ENCODE data around the gene ACTL8. TPM values are rescaled to one million over a fixed set of nuclear protein-coding genes. Genes with fewer than 3 reads are reported as not detected.

Gene ACTL8
- total and polyA plus RNA-seq, 11 donors = not detected

- no peak for ATAC-seq
- Histone ChIP-seq H3K27me3 (peaks cover 0 to 41% (median 2%) of the 10 kb centered on the region in 9 donors), H3K27ac (no peak overlapping the region), H3K9me3 (no peaks in the 10 kb centered on the region), H3K36me3 (no peaks in the 10 kb centered on the region), H3K4me1 (peaks cover 0 to 12% (median 0%) of the 10 kb centered on the region in 12 donors), H3K4me3 (no peak overlapping the region)
- intact Hi-C loops (cut with DNase I) = no loop called here
- peak in 1 of 5 donors; percentile 13 for DNase-seq
- TF ChIP-seq CTCF (IDR thresholded peaks at IDR 0.05) (no peak), POLR2A (IDR thresholded peaks at IDR 0.05) (no peak)
Observed at GRCh38 chr1:17739050-17739449, 16.1 kb upstream of the ACTL8 start.

- intact Hi-C loops (cut with DNase I) = no loop called here
- TF ChIP-seq CTCF (IDR thresholded peaks at IDR 0.05) = no peak
- TF ChIP-seq POLR2A (IDR thresholded peaks at IDR 0.05) = no peak
Observed at GRCh38 chr1:17741052-17741451, 14.1 kb upstream of the ACTL8 start.

GRCh38 chr1:17742583-17742982 lies 12.6 kb upstream of the ACTL8 start:
- peak in 3 of 4 donors; percentile 48 to 72 (median 57) for ATAC-seq
- Histone ChIP-seq H3K4me1 (peaks cover 0 to 12% (median 0%) of the 10 kb centered on the region in 12 donors), H3K4me3 (no peak overlapping the region), H3K27me3 (peaks cover 0 to 23% (median 2%) of the 10 kb centered on the region in 9 donors), H3K27ac (no peak overlapping the region), H3K36me3 (no peaks in the 10 kb centered on the region), H3K9me3 (no peaks in the 10 kb centered on the region)
- DNase-seq = peak in 3 of 5 donors; percentile 38 to 54 (median 45)
- intact Hi-C loops (cut with DNase I) = no loop called here
- 10 to 22% (median 12%) methylated on average over 5 of the region's 5 CpGs for WGBS, 4 donors
- TF ChIP-seq CTCF (IDR thresholded peaks at IDR 0.05) = no peak
- TF ChIP-seq POLR2A (IDR thresholded peaks at IDR 0.05) = no peak

More at GRCh38 chr1:17741052-17741451, 14.1 kb upstream of the ACTL8 start:
- Histone ChIP-seq H3K4me1 (peaks cover 0 to 12% (median 0%) of the 10 kb centered on the region in 12 donors), H3K27me3 (peaks cover 0 to 33% (median 2%) of the 10 kb centered on the region in 9 donors), H3K27ac (no peak overlapping the region), H3K4me3 (no peak overlapping the region), H3K36me3 (no peaks in the 10 kb centered on the region), H3K9me3 (no peaks in the 10 kb centered on the region)
- ATAC-seq = no peak
- no peak for DNase-seq
- WGBS, 4 donors = 72 to 82% (median 76%) methylated on average over 3 to 5 of the region's 5 CpGs

GRCh38 chr1:17743008-17743647 lies 12.0 kb upstream of the ACTL8 start:
- peak in 2 of 4 donors; percentile 24 to 33 for ATAC-seq
- DNase-seq = peak in 1 of 5 donors; percentile 56

More at GRCh38 chr1:17743008-17743647, 12.0 kb upstream of the ACTL8 start:
- Histone ChIP-seq H3K27ac (no peak overlapping the region), H3K27me3 (peaks cover 0 to 23% (median 2%) of the 10 kb centered on the region in 9 donors), H3K4me3 (no peak overlapping the region), H3K4me1 (peaks cover 0 to 12% (median 0%) of the 10 kb centered on the region in 12 donors), H3K9me3 (no peaks in the 10 kb centered on the region), H3K36me3 (no peaks in the 10 kb centered on the region)
- TF ChIP-seq CTCF (IDR thresholded peaks at IDR 0.05) (no peak), POLR2A (IDR thresholded peaks at IDR 0.05) (no peak)
- intact Hi-C loops (cut with DNase I) = no loop called here
- WGBS, 4 donors = 33 to 45% (median 41%) methylated on average over 8 to 11 of the region's 11 CpGs

Measured in heart left ventricle (tissue), 16 donors.